SK-N-SH (cell line): ENCODE results near the gene ASB18.

ENCODE experiments used
- JUND ChIP-seq: IDR thresholded peaks from 2 replicates; pipeline ENCODE4 v1.4.0; 2012
- MEF2A ChIP-seq: IDR thresholded peaks from 2 replicates; pipeline ENCODE4 v1.4.0; 2012; ENCODE audit warnings: low read depth, borderline replicate concordance
- SIN3A ChIP-seq: IDR thresholded peaks from 2 replicates; pipeline ENCODE4 v1.6.1; 2012; ENCODE audit warnings: low read depth, mild to moderate bottlenecking, low read length, moderate library complexity, borderline replicate concordance
- TF ChIP-seq, protein P1 (sequence below): fragments of 200-600 bp; sonication (generic); IDR thresholded peaks from 2 replicates; pipeline ENCODE4 v1.6.1; 2017; ENCODE audit warnings: antibody characterized with exemption, mild to moderate bottlenecking, moderate library complexity
- TF ChIP-seq, protein P2 (sequence below): IDR thresholded peaks from 2 replicates; pipeline ENCODE4 v1.6.1; 2012; ENCODE audit warnings: mild to moderate bottlenecking, low read depth, low read length, moderate library complexity

DNA sequence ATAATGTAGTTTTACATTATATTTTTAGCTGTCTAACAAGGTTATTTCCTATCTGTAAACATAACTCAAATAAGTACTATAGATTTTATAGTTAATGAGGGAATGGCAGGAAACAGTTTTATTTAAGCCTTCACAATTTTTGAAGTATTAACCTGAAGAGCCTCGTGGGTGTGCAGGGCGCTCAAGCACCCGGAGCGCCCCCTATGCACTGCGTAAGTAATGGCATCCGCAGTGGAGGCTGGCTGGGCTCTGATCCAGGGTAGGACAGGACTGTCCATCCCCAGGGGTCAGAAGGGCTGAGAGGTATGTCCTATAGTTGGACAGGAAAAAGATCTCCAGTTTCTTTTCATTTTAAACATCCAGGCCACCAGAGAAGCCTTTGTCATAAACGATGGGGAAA, 87.8 kb downstream of the ASB18 start:
- TF ChIP-seq, protein P1, sequence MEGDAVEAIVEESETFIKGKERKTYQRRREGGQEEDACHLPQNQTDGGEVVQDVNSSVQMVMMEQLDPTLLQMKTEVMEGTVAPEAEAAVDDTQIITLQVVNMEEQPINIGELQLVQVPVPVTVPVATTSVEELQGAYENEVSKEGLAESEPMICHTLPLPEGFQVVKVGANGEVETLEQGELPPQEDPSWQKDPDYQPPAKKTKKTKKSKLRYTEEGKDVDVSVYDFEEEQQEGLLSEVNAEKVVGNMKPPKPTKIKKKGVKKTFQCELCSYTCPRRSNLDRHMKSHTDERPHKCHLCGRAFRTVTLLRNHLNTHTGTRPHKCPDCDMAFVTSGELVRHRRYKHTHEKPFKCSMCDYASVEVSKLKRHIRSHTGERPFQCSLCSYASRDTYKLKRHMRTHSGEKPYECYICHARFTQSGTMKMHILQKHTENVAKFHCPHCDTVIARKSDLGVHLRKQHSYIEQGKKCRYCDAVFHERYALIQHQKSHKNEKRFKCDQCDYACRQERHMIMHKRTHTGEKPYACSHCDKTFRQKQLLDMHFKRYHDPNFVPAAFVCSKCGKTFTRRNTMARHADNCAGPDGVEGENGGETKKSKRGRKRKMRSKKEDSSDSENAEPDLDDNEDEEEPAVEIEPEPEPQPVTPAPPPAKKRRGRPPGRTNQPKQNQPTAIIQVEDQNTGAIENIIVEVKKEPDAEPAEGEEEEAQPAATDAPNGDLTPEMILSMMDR, result peak; percentile 77
- TF ChIP-seq SIN3A (no peak), MEF2A (no peak), JUND (no peak)
- TF ChIP-seq, protein P2, sequence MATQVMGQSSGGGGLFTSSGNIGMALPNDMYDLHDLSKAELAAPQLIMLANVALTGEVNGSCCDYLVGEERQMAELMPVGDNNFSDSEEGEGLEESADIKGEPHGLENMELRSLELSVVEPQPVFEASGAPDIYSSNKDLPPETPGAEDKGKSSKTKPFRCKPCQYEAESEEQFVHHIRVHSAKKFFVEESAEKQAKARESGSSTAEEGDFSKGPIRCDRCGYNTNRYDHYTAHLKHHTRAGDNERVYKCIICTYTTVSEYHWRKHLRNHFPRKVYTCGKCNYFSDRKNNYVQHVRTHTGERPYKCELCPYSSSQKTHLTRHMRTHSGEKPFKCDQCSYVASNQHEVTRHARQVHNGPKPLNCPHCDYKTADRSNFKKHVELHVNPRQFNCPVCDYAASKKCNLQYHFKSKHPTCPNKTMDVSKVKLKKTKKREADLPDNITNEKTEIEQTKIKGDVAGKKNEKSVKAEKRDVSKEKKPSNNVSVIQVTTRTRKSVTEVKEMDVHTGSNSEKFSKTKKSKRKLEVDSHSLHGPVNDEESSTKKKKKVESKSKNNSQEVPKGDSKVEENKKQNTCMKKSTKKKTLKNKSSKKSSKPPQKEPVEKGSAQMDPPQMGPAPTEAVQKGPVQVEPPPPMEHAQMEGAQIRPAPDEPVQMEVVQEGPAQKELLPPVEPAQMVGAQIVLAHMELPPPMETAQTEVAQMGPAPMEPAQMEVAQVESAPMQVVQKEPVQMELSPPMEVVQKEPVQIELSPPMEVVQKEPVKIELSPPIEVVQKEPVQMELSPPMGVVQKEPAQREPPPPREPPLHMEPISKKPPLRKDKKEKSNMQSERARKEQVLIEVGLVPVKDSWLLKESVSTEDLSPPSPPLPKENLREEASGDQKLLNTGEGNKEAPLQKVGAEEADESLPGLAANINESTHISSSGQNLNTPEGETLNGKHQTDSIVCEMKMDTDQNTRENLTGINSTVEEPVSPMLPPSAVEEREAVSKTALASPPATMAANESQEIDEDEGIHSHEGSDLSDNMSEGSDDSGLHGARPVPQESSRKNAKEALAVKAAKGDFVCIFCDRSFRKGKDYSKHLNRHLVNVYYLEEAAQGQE, result no peak
